ENCODE results near the gene FXYD1.

Gene FXYD1

DNA sequence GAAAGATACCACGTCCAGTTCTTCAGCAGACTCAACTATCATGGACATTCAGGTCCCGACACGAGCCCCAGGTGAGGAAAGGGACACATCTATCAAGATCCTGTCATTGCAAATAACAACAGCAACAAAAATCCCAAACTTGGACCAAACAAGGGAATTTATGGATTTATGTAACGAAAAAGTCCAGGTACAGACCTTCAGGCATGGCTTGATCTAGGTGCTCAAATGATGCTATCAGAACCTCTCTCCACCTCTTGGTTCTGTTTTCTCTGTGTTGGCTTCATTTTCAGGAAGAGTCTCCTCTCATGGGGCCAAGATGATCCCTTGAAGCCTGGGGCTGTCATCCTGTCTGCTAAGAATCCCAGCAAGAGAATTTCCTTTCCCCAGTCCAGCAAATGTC lies 18.8 kb downstream of the FXYD1 start:
- Mint-ChIP-seq H3K4me1 (ENCODE audit: low read depth in 2 of 2) (peaks cover 42 to 45% of the 10 kb centered on the region in 2 donors), H3K4me3 (peak overlapping the region in 1 of 2 donors; percentile 100), H3K27me3 (no peaks in the 10 kb centered on the region), H3K9me3 (peaks cover 0 to 5% of the 10 kb centered on the region in 2 donors), H3K27ac (peak overlapping the region in 1 of 2 donors; percentile 99), H3K36me3 (ENCODE audit: insufficient read depth) (peaks cover 74% of the 10 kb centered on the region)
- no peak for ATAC-seq (replicated peaks)
- no peak for DNase-seq

GRCh38 chr19:35159606-35160005 lies 21.0 kb downstream of the FXYD1 start:
- Mint-ChIP-seq H3K9me3 (peaks cover 0 to 6% of the 10 kb centered on the region in 2 donors), H3K27me3 (no peaks in the 10 kb centered on the region), H3K27ac (peak overlapping the region in 1 of 2 donors; percentile 99), H3K36me3 (ENCODE audit: insufficient read depth) (peaks cover 88% of the 10 kb centered on the region), H3K4me1 (ENCODE audit: low read depth in 2 of 2) (peaks cover 36 to 38% of the 10 kb centered on the region in 2 donors), H3K4me3 (no peak overlapping the region)
- ATAC-seq (replicated peaks) (no peak), DNase-seq (no peak)

GRCh38 chr19:35160629-35161433 lies 22.2 kb downstream of the FXYD1 start:
- Mint-ChIP-seq H3K9me3 (peaks cover 5 to 6% of the 10 kb centered on the region in 2 donors), H3K4me1 (ENCODE audit: low read depth in 2 of 2) (peaks cover 24 to 29% of the 10 kb centered on the region in 2 donors), H3K36me3 (ENCODE audit: insufficient read depth) (peaks cover 88% of the 10 kb centered on the region), H3K27ac (peak overlapping the region; percentile 8 to 88), H3K27me3 (no peaks in the 10 kb centered on the region), H3K4me3 (no peak overlapping the region)
- ATAC-seq (replicated peaks) (no peak), DNase-seq (no peak)

- ATAC-seq (replicated peaks) (no peak), DNase-seq (no peak)
- peak overlapping the region; percentile 1 to 8 for H3K27ac Mint-ChIP-seq
- peaks cover 6 to 10% of the 10 kb centered on the region in 2 donors for H3K9me3 Mint-ChIP-seq
- H3K4me1 Mint-ChIP-seq (ENCODE audit: low read depth in 2 of 2) = peaks cover 19 to 25% of the 10 kb centered on the region in 2 donors
- H3K4me3 Mint-ChIP-seq = no peak overlapping the region
- peaks cover 92% of the 10 kb centered on the region for H3K36me3 Mint-ChIP-seq (ENCODE audit: insufficient read depth)
- no peaks in the 10 kb centered on the region for H3K27me3 Mint-ChIP-seq
Measured at GRCh38 chr19:35161434-35161743, 22.8 kb downstream of the FXYD1 start.

- Mint-ChIP-seq H3K27ac (peak overlapping the region; percentile 74 to 80), H3K4me1 (ENCODE audit: low read depth in 2 of 2) (peaks cover 18 to 27% of the 10 kb centered on the region in 2 donors), H3K36me3 (ENCODE audit: insufficient read depth) (peaks cover 89% of the 10 kb centered on the region), H3K9me3 (peaks cover 6 to 11% of the 10 kb centered on the region in 2 donors), H3K4me3 (no peak overlapping the region), H3K27me3 (no peaks in the 10 kb centered on the region)
- DNase-seq = no peak
- ATAC-seq (replicated peaks) = no peak
Measured at GRCh38 chr19:35162471-35163326, 24.1 kb downstream of the FXYD1 start.

- H3K9me3 Mint-ChIP-seq = peaks cover 6 to 11% of the 10 kb centered on the region in 2 donors
- ATAC-seq (replicated peaks) = no peak
- no peak overlapping the region for H3K4me3 Mint-ChIP-seq
- DNase-seq = no peak
- H3K4me1 Mint-ChIP-seq (ENCODE audit: low read depth in 2 of 2) = peaks cover 15 to 26% of the 10 kb centered on the region in 2 donors
- peaks cover 89% of the 10 kb centered on the region for H3K36me3 Mint-ChIP-seq (ENCODE audit: insufficient read depth)
- H3K27ac Mint-ChIP-seq = peak overlapping the region; percentile 24 to 81
- H3K27me3 Mint-ChIP-seq = no peaks in the 10 kb centered on the region
Measured at GRCh38 chr19:35164418-35164817, 25.8 kb downstream of the FXYD1 start.

DNA sequence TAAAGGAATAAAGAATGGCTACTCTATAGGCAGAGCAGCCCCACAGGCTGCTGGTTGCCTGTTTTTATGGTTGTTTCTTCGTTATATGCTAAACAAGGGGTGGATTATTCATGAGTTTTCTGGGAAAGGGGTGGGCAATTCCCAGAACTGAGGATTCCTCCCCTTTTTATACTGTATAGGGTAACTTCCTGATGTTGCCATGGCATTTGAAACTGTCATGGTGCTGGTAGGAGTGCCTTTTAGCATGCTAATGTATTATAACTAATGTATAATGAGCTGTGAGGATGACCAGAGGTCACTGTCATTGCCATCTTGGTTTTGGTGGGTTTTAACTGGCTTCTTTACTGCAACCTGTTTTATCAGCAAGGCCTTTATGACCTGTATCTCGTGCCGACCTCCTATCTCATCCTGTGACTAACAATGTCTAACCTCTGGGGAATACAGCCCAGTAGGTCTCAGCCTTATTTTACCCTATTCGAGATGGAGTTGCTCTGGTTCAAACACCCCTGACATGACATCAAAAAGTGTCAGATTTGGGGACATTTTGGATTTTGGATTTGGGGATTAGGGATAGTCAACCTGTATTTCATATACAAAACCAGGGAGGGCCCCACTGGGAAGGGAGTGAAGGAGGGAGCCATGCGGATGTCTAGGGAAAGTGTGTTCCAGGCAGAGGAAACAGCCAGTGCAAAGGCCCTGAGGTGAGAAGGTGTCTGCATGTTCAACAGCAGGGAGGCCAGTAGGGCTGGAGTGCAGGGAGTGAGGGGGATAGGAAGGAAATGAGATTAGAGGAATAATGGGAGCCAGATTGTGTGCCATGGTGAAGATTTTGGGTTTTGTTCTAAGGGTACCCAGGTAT lies 26.8 kb downstream of the FXYD1 start:
- Mint-ChIP-seq H3K36me3 (ENCODE audit: insufficient read depth) (peaks cover 85% of the 10 kb centered on the region), H3K4me1 (ENCODE audit: low read depth in 2 of 2) (peaks cover 15 to 26% of the 10 kb centered on the region in 2 donors), H3K9me3 (peaks cover 6 to 11% of the 10 kb centered on the region in 2 donors), H3K27me3 (no peaks in the 10 kb centered on the region), H3K27ac (peak overlapping the region; percentile 18 to 28), H3K4me3 (no peak overlapping the region)
- DNase-seq = no peak
- ATAC-seq (replicated peaks) = no peak

DNA sequence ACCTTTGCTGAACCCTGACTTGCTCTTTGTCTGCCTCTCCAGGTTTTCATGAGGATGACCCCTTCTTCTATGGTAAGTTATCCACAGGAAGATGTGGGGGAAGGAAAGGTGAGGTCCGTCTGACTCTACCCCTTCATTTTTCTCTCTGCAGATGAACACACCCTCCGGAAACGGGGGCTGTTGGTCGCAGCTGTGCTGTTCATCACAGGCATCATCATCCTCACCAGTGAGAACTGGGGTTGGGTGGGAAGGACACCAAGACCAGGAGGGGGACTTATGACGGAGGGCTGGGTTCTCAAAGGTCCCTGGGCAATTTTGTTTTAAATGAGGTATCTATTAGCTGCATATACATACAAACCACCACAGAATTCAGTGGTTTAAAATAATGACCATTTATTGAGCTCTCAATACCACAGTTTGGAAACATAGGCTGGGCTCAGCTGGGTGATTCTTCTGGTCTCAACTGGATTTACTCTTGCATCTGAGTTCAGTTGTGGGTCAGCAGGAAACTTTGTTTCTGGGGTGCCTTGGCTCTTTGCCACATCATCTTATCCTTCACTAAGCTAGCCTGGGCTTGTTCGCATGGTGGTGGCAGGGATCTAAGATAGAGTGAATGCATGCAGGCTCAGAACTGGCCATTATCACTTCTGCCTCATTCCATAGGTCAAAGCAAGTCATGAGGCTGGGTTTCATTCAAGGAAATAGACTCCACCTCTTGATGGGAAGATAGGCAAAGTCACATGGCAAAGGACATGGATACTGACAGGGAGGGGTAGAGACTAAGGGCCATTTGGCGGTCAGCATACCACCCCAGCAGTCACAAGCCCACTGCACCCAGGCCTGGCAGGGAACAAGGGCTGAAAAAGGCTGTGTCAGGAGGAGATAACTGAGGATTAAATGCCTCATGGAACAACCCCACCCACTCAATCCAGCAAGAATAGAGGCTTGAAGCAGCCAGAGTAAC lies 27.8 kb downstream of the FXYD1 start:
- ATAC-seq (replicated peaks) (no peak), DNase-seq (no peak)
- Mint-ChIP-seq H3K9me3 (peaks cover 6 to 11% of the 10 kb centered on the region in 2 donors), H3K4me1 (ENCODE audit: low read depth in 2 of 2) (peaks cover 15 to 25% of the 10 kb centered on the region in 2 donors), H3K27me3 (no peaks in the 10 kb centered on the region), H3K4me3 (no peak overlapping the region), H3K27ac (peak overlapping the region in 1 of 2 donors; percentile 90), H3K36me3 (ENCODE audit: insufficient read depth) (peaks cover 81% of the 10 kb centered on the region)

GRCh38 chr19:35167251-35168119 lies 28.9 kb downstream of the FXYD1 start:
- no peak for DNase-seq
- Mint-ChIP-seq H3K27ac (peak overlapping the region; percentile 85 to 90), H3K27me3 (no peaks in the 10 kb centered on the region), H3K36me3 (ENCODE audit: insufficient read depth) (peaks cover 73% of the 10 kb centered on the region), H3K9me3 (peaks cover under 1 to 11% of the 10 kb centered on the region in 2 donors), H3K4me3 (no peak overlapping the region), H3K4me1 (ENCODE audit: low read depth in 2 of 2) (peaks cover 15 to 26% of the 10 kb centered on the region in 2 donors)
- ATAC-seq (replicated peaks) = peak; percentile 27

DNA sequence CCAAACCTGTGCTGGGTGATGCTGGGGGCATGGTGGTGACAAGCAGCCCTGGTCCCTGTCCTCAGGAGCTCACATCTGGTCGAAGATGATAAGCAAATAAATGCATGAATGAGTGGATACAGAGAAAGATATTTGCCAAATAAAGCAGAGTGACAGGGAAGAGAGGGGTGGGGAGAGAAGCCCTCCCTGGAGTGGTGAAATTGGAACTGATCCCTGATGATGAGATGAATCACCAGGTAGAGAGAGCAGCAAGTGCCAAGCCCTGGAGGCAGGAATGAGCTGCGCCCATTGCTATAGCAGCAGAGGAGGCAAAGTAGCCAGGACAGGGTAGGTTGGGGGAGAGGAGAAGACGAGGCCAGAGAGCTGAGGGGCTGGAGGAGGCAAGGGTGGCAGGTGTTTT lies 29.6 kb downstream of the FXYD1 start:
- ATAC-seq (replicated peaks) (no peak), DNase-seq (no peak)
- Mint-ChIP-seq H3K36me3 (ENCODE audit: insufficient read depth) (peaks cover 65% of the 10 kb centered on the region), H3K27ac (peak overlapping the region; percentile 85 to 90), H3K9me3 (peaks cover 0 to 11% of the 10 kb centered on the region in 2 donors), H3K27me3 (no peaks in the 10 kb centered on the region), H3K4me1 (ENCODE audit: low read depth in 2 of 2) (peaks cover 12 to 26% of the 10 kb centered on the region in 2 donors), H3K4me3 (no peak overlapping the region)

GRCh38 chr19:35169221-35169995 lies 30.8 kb downstream of the FXYD1 start:
- DNase-seq (no peak), ATAC-seq (replicated peaks) (no peak)

More at GRCh38 chr19:35169221-35169995, 30.8 kb downstream of the FXYD1 start:
- peaks cover 11 to 29% of the 10 kb centered on the region in 2 donors for H3K4me1 Mint-ChIP-seq (ENCODE audit: low read depth in 2 of 2)
- peak overlapping the region; percentile 85 to 90 for H3K27ac Mint-ChIP-seq
- H3K36me3 Mint-ChIP-seq (ENCODE audit: insufficient read depth) = peaks cover 53% of the 10 kb centered on the region
- no peak overlapping the region for H3K4me3 Mint-ChIP-seq
- H3K27me3 Mint-ChIP-seq = no peaks in the 10 kb centered on the region
- H3K9me3 Mint-ChIP-seq = peaks cover 0 to 11% of the 10 kb centered on the region in 2 donors
